Upper lobe of left lung (tissue), 6 donors: ENCODE results near the gene NEURL1. TPM values are rescaled to one million over a fixed set of nuclear protein-coding genes. Genes with fewer than 3 reads are reported as not detected.
A peak's percentile ranks its signal among the peaks of the same experiment; 100 is the strongest.
"Not testable (repeated sequence)": the region's sequence is repeated elsewhere in the genome, so short reads cannot be mapped to it uniquely, and the experiment has no call there.

Experiments
- ATAC-seq, 2 donors: fragments of 200-7000 bp; cut with Tn5 transposase; one replicate each; pipeline ENCODE4 v1.9.1; 2022; ENCODE audit warnings: mild to moderate bottlenecking in 2 of 2, moderate library complexity in 2 of 2; ENCODE audit not compliant: low FRiP score in 2 of 2
- DNase-seq, 2 donors: peaks; one replicate each; pipeline ENCODE4 v3.0.0-alpha.2; 2019 to 2020
- H3K27ac ChIP-seq, 4 donors: fragments of 200-600 bp; sonication (generic); one replicate each; pipeline ENCODE4 v1.5.1; 2016 to 2019
- H3K27me3 ChIP-seq, 4 donors: fragments of 200-600 bp; sonication (generic); one replicate each; pipeline ENCODE4 v1.5.1; 2017 to 2019
- H3K36me3 ChIP-seq, 4 donors: fragments of 200-600 bp; sonication (generic); one replicate each; pipeline ENCODE4 v1.5.1; 2016 to 2019
- H3K4me1 ChIP-seq, 4 donors: fragments of 200-600 bp; sonication (generic); one replicate each; pipeline ENCODE4 v1.5.1; 2018 to 2019
- H3K4me3 ChIP-seq, 4 donors: fragments of 200-600 bp; sonication (generic); one replicate each; pipeline ENCODE4 v1.5.1; 2017 to 2019; ENCODE audit warnings: mild to moderate bottlenecking in 2 of 4, moderate library complexity in 1 of 4
- H3K9me3 ChIP-seq, 4 donors: fragments of 200-600 bp; sonication (generic); one replicate each; pipeline ENCODE4 v1.5.1; 2018 to 2019
- EP300 ChIP-seq, 4 donors: sonication (generic); formaldehyde crosslinking; IDR thresholded peaks; one replicate each; pipeline ENCODE4 v1.5.1; 2017; ENCODE audit warnings: antibody characterized with exemption in 4 of 4, control low read depth in 2 of 4
- POLR2A ChIP-seq, 4 donors: fragments of 450-650 bp; IDR thresholded peaks; one replicate each; pipeline ENCODE4 v1.5.1; 2016 to 2017; ENCODE audit warnings: antibody characterized with exemption in 4 of 4, mild to moderate bottlenecking in 2 of 4
- POLR2AphosphoS5 ChIP-seq, 2 donors: sonication (generic); formaldehyde crosslinking; IDR thresholded peaks; one replicate each; pipeline ENCODE4 v1.5.1; 2017; ENCODE audit warnings: antibody characterized with exemption in 2 of 2
- WGBS, 2 donors: methylation state at CpG; one replicate each; pipeline ENCODE4 v1.1.5; 2017 to 2018; 5-methylcytosine and 5-hydroxymethylcytosine counted together
- total RNA-seq, 6 donors: library from RNA; depleted of rRNA in 4 of 6; stranded (reverse); fragments of >200 nt in 4 of 6; gene quantifications; one replicate each; pipeline versions ENCODE4 v1.1.0 to v1.2.1, GENCODE V29; 2016 to 2021
- TF ChIP-seq, protein P1 (sequence below), 6 experiments: fragments of 450-650 bp in 4 of 6; fragments of 200-600 bp in 2 of 6; sonication (generic) in 2 of 6; IDR thresholded peaks; one replicate each; pipeline ENCODE4 v1.5.1; 2016 to 2019; ENCODE audit warnings: antibody characterized with exemption in 6 of 6
- donor health status: DM: no; HTN: no; CAD: no; lungs with moderate emphysema.
- donor health status: DM: no; HTN: yes; CAD: no; lungs with severe emphysema.

Gene NEURL1
- total RNA-seq, 6 donors from 2014 or later: 0.22 to 1.1 (median 0.80) TPM; not detected in 1

GRCh38 chr10:103499881-103500280, 6.4 kb downstream of the NEURL1 start:
- peaks cover 0 to 5% (median 0%) of the 10 kb centered on the region in 4 donors for H3K4me1 ChIP-seq
- no peak overlapping the region for H3K27ac ChIP-seq
- H3K36me3 ChIP-seq: no peaks in the 10 kb centered on the region
- 52 to 71% methylated on average over 7 of the region's 7 CpGs for WGBS, 2 donors
- H3K27me3 ChIP-seq: peaks cover 0 to 5% (median 2%) of the 10 kb centered on the region in 4 donors
- no peak overlapping the region for H3K4me3 ChIP-seq
- DNase-seq (no peak), ATAC-seq (no peak)
- no peaks in the 10 kb centered on the region for H3K9me3 ChIP-seq
- TF ChIP-seq POLR2AphosphoS5 (IDR thresholded peaks at IDR 0.05) (no peak), POLR2A (IDR thresholded peaks at IDR 0.05) (no peak), EP300 (IDR thresholded peaks at IDR 0.05) (no peak)
- TF ChIP-seq, protein P1, sequence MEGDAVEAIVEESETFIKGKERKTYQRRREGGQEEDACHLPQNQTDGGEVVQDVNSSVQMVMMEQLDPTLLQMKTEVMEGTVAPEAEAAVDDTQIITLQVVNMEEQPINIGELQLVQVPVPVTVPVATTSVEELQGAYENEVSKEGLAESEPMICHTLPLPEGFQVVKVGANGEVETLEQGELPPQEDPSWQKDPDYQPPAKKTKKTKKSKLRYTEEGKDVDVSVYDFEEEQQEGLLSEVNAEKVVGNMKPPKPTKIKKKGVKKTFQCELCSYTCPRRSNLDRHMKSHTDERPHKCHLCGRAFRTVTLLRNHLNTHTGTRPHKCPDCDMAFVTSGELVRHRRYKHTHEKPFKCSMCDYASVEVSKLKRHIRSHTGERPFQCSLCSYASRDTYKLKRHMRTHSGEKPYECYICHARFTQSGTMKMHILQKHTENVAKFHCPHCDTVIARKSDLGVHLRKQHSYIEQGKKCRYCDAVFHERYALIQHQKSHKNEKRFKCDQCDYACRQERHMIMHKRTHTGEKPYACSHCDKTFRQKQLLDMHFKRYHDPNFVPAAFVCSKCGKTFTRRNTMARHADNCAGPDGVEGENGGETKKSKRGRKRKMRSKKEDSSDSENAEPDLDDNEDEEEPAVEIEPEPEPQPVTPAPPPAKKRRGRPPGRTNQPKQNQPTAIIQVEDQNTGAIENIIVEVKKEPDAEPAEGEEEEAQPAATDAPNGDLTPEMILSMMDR (IDR thresholded peaks at IDR 0.05): no peak

DNA sequence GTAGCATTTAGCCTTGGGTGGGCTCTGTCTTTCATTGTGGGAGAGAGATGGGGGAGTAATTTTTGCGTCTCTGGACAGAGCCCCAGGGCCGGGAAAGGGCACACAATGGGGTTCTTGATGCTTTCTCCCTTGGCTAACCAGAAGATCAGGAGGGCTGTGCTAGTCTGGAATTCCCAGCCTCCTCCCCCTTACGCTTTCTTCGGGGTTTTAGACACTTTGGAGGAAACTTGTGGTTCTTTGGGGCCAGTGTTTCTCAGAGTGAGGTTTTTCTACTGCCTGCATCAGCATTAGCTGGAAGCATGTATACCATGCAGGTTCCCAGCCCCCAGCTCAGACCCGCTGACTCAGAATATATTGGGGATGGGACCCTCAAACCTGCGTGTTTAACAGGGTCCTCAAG, 7.0 kb downstream of the NEURL1 start:
- WGBS, 2 donors: 58 to 67% methylated on average over 5 to 6 of the region's 6 CpGs
- ATAC-seq: no peak
- no peaks in the 10 kb centered on the region for H3K9me3 ChIP-seq

DNA sequence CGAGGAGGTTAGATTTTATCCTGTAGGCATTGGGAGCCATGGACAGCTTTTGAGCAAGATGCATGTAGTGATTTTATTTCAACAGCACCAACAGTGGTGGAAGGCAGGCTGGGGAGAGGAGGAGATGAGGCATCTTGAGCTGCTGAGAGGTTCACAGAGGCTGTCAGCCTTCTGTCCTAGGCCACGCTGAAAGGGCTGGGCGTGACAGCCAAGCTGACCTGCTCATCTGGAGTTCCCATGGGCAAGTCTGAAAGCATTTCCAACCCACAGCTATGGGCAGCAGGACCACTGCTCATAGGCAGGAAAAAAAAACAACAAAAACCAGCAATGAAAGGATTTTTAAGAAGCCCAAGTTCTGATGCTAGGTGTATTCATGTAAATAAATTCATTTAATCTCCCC, 7.7 kb downstream of the NEURL1 start:
- Histone ChIP-seq H3K9me3 (no peaks in the 10 kb centered on the region), H3K4me1 (peaks cover 0 to 5% (median 0%) of the 10 kb centered on the region in 4 donors), H3K4me3 (no peak overlapping the region), H3K27ac (no peak overlapping the region), H3K27me3 (no peaks in the 10 kb centered on the region), H3K36me3 (no peaks in the 10 kb centered on the region)
- TF ChIP-seq, protein P1 (IDR thresholded peaks at IDR 0.05): no peak
- TF ChIP-seq EP300 (IDR thresholded peaks at IDR 0.05): no peak
- TF ChIP-seq POLR2A (IDR thresholded peaks at IDR 0.05): no peak
- no peak for TF ChIP-seq POLR2AphosphoS5 (IDR thresholded peaks at IDR 0.05)
- DNase-seq (no peak), ATAC-seq (no peak)
- 85 to 87% methylated on average over 3 of the region's 3 CpGs for WGBS, 2 donors

More for the DNA sequence above, 7.0 kb downstream of the NEURL1 start:
- TF ChIP-seq EP300 (IDR thresholded peaks at IDR 0.05) (no peak), POLR2A (IDR thresholded peaks at IDR 0.05) (no peak), POLR2AphosphoS5 (IDR thresholded peaks at IDR 0.05) (no peak)
- TF ChIP-seq, protein P1 (IDR thresholded peaks at IDR 0.05): no peak
- Histone ChIP-seq H3K36me3 (no peaks in the 10 kb centered on the region), H3K27ac (no peak overlapping the region), H3K27me3 (no peaks in the 10 kb centered on the region), H3K4me1 (peaks cover 0 to 5% (median 0%) of the 10 kb centered on the region in 4 donors), H3K4me3 (no peak overlapping the region)
- no peak for DNase-seq

- no peak for ATAC-seq
- Histone ChIP-seq H3K36me3 (no peaks in the 10 kb centered on the region), H3K9me3 (no peaks in the 10 kb centered on the region), H3K27ac (no peak overlapping the region), H3K4me3 (no peak overlapping the region), H3K4me1 (peaks cover 0 to 5% (median 0%) of the 10 kb centered on the region in 4 donors), H3K27me3 (peaks cover 0 to 3% (median 0%) of the 10 kb centered on the region in 4 donors)
- TF ChIP-seq POLR2AphosphoS5 (IDR thresholded peaks at IDR 0.05) (no peak), EP300 (IDR thresholded peaks at IDR 0.05) (no peak), POLR2A (IDR thresholded peaks at IDR 0.05) (no peak)
- TF ChIP-seq, protein P1 (IDR thresholded peaks at IDR 0.05): no peak
- WGBS, 2 donors: 66 to 77% methylated on average over 9 to 12 of the region's 13 CpGs
- DNase-seq: peak in 1 of 2 donors; percentile 44
Observed at GRCh38 chr10:103502849-103503660, 9.6 kb downstream of the NEURL1 start.

GRCh38 chr10:103503777-103504176, 10.3 kb downstream of the NEURL1 start:
- not testable (repeated sequence) for H3K36me3 ChIP-seq, H3K4me1 ChIP-seq, H3K27ac ChIP-seq, H3K27me3 ChIP-seq, H3K4me3 ChIP-seq, H3K9me3 ChIP-seq, ATAC-seq, DNase-seq
- WGBS, 2 donors: 94 to 95% methylated on average over 6 of the region's 6 CpGs
